ENCODE results near the gene TMEM176B.

The TMEM176B gene

GRCh38 chr7:150799741-150800580 lies at the start of gene TMEM176B:
Gene TMEM176B, minus strand, starts transcription at chr7:150800364. Its CDS starts 3,795 bp downstream, at chr7:150796569.
- DNase-seq, result peak in 14 of 56 donors; percentile 4 to 71 (median 36)

GRCh38 chr7:150849204-150849775 lies 49.1 kb upstream of the TMEM176B start:
- DNase-seq, result no peak

GRCh38 chr7:150848561-150849115 lies 48.5 kb upstream of the TMEM176B start:
- DNase-seq, result no peak

GRCh38 chr7:150848111-150848510 lies 47.9 kb upstream of the TMEM176B start:
- DNase-seq, result no peak

GRCh38 chr7:150847536-150847935 lies 47.4 kb upstream of the TMEM176B start:
- no peak for DNase-seq

- no peak for DNase-seq
These were observed 46.3 kb upstream of the TMEM176B start for GRCh38 chr7:150846291-150847115.

- peak in 31 of 56 donors; percentile 3 to 65 (median 26) for DNase-seq
These were observed 45.3 kb upstream of the TMEM176B start for GRCh38 chr7:150845421-150845861.

- DNase-seq, result no peak
These were observed 42.6 kb upstream of the TMEM176B start for GRCh38 chr7:150842716-150843115.

- DNase-seq, result no peak
These were observed 41.9 kb upstream of the TMEM176B start for GRCh38 chr7:150842018-150842417.

- DNase-seq, result no peak
These were observed 38.9 kb upstream of the TMEM176B start for GRCh38 chr7:150838965-150839650.

GRCh38 chr7:150835702-150836280 lies 35.6 kb upstream of the TMEM176B start:
- no peak for DNase-seq

GRCh38 chr7:150835019-150835418 lies 34.9 kb upstream of the TMEM176B start:
- no peak for DNase-seq

- no peak for DNase-seq
These were observed 31.7 kb upstream of the TMEM176B start for GRCh38 chr7:150831851-150832250.

- DNase-seq, result no peak
These were observed 30.8 kb upstream of the TMEM176B start for GRCh38 chr7:150830937-150831336.

- DNase-seq, result no peak
These were observed 29.3 kb upstream of the TMEM176B start for GRCh38 chr7:150829426-150829825.

- no peak for DNase-seq
These were observed 28.2 kb upstream of the TMEM176B start for GRCh38 chr7:150828384-150828783.

GRCh38 chr7:150826061-150826849 lies 26.1 kb upstream of the TMEM176B start:
- DNase-seq, result no peak

GRCh38 chr7:150824379-150825177 lies 24.4 kb upstream of the TMEM176B start:
- no peak for DNase-seq
